DND-41 (cell line): Measurements from ENCODE around the gene CFAP53.

Source experiments
- ATAC-seq: fragments of 200-7000 bp; cut with Tn5 transposase; 3 replicates; pipeline ENCODE4 v1.9.1; 2021; ENCODE audit warnings: low read depth; ENCODE audit not compliant: insufficient read depth
- DNase-seq: peaks from one replicate; pipeline ENCODE4 v3.0.0-alpha.2; 2020
- H2AFZ ChIP-seq: 2 replicates; pipeline ENCODE4 v1.6.0; 2012; ENCODE audit warnings: low read depth, low read length
- H3K27ac ChIP-seq: 2 replicates; pipeline ENCODE4 v1.5.1; 2012; ENCODE audit warnings: low read length, inconsistent platforms
- H3K27me3 ChIP-seq: fragments of 200-600 bp; sonication (generic); 2 replicates; pipeline ENCODE4 v1.6.0; 2012; ENCODE audit warnings: low read length, mild to moderate bottlenecking, inconsistent platforms; ENCODE audit not compliant: insufficient read depth, poor library complexity
- H3K36me3 ChIP-seq: 2 replicates; pipeline ENCODE4 v1.5.1; 2012; ENCODE audit warnings: low read length, inconsistent platforms; ENCODE audit not compliant: insufficient read depth
- H3K4me1 ChIP-seq: 2 replicates; pipeline ENCODE4 v1.5.1; 2012; ENCODE audit warnings: mild to moderate bottlenecking, low read length; ENCODE audit not compliant: insufficient read depth
- H3K4me2 ChIP-seq: 2 replicates; pipeline ENCODE4 v1.6.0; 2012; ENCODE audit warnings: mild to moderate bottlenecking, moderate library complexity, low read length, inconsistent platforms; ENCODE audit not compliant: insufficient read depth
- H3K4me3 ChIP-seq, 2 experiments: fragments of 200-600 bp in 1 of 2; shearing (Covaris generic) in 1 of 2; 2 replicates each; pipeline ENCODE4 v1.5.1; 2012 to 2016; ENCODE audit warnings: inconsistent platforms in 2 of 2, low read length in 2 of 2, mild to moderate bottlenecking in 2 of 2, low read depth in 1 of 2, moderate library complexity in 1 of 2
- H3K79me2 ChIP-seq: 2 replicates; pipeline ENCODE4 v1.6.0; 2012; ENCODE audit warnings: low read length, inconsistent platforms; ENCODE audit not compliant: insufficient read depth
- H3K9ac ChIP-seq: 2 replicates; pipeline ENCODE4 v1.6.0; 2012; ENCODE audit warnings: low read depth, mild to moderate bottlenecking, inconsistent platforms, low read length, moderate library complexity
- H3K9me3 ChIP-seq: 2 replicates; pipeline ENCODE4 v1.5.1; 2012; ENCODE audit warnings: low read length, moderate library complexity, mild to moderate bottlenecking, inconsistent platforms; ENCODE audit not compliant: insufficient read depth, severe bottlenecking
- H4K20me1 ChIP-seq: 2 replicates; pipeline ENCODE4 v1.6.0; 2012; ENCODE audit warnings: low read length; ENCODE audit not compliant: insufficient read depth
- CTCF ChIP-seq: IDR thresholded peaks from 2 replicates; pipeline ENCODE4 v1.5.1; 2012; ENCODE audit warnings: borderline replicate concordance, low read length, moderate library complexity, mild to moderate bottlenecking; ENCODE audit not compliant: poor library complexity, severe bottlenecking; ENCODE audit errors: extremely low read depth
- EZH2 ChIP-seq: IDR thresholded peaks from 3 replicates; pipeline ENCODE4 v1.6.1; 2012; ENCODE audit warnings: borderline replicate concordance, low read depth, mild to moderate bottlenecking, moderate library complexity, low read length, inconsistent platforms; ENCODE audit not compliant: severe bottlenecking

The CFAP53 gene

GRCh38 chr18:50306944-50307343 lies 40.6 kb upstream of the CFAP53 start:
- Histone ChIP-seq H3K27ac (peak overlapping the region; percentile 65; the same call in 1 of the 2 replicates), H3K79me2 (no peaks in the 10 kb centered on the region), H3K4me1 (peaks cover 17% of the 10 kb centered on the region), H3K4me3 (peak overlapping the region in 1 of 2 experiments; percentile 65; a peak in 2 of 4 replicates), H3K9ac (peak overlapping the region; percentile 43; the same call in 1 of the 2 replicates), H3K36me3 (no peaks in the 10 kb centered on the region), H2AFZ (peak overlapping the region; percentile 72), H3K4me2 (peak overlapping the region; percentile 79), H4K20me1 (no peaks in the 10 kb centered on the region), H3K9me3 (peaks cover 5% of the 10 kb centered on the region), H3K27me3 (no peaks in the 10 kb centered on the region)
- no peak for ATAC-seq
- DNase-seq: no peak
- no peak for TF ChIP-seq EZH2
- TF ChIP-seq CTCF: no peak

GRCh38 chr18:50301074-50301473 lies 34.8 kb upstream of the CFAP53 start:
- H3K9ac ChIP-seq: no peak overlapping the region
- DNase-seq (no peak), ATAC-seq (no peak)
- TF ChIP-seq CTCF: no peak
- no peak for TF ChIP-seq EZH2
- H3K79me2 ChIP-seq: no peaks in the 10 kb centered on the region
- H3K4me3 ChIP-seq: no peak overlapping the region
- H2AFZ ChIP-seq: no peak overlapping the region
- H3K36me3 ChIP-seq: no peaks in the 10 kb centered on the region
- peaks cover 12% of the 10 kb centered on the region for H3K27me3 ChIP-seq
- H3K4me1 ChIP-seq: no peaks in the 10 kb centered on the region
- H3K4me2 ChIP-seq: no peak overlapping the region
- H4K20me1 ChIP-seq: no peaks in the 10 kb centered on the region
- H3K9me3 ChIP-seq: peaks cover 5% of the 10 kb centered on the region
- H3K27ac ChIP-seq: no peak overlapping the region

GRCh38 chr18:50299626-50300388 lies 33.5 kb upstream of the CFAP53 start:
- no peak overlapping the region for H3K9ac ChIP-seq
- no peaks in the 10 kb centered on the region for H4K20me1 ChIP-seq
- H3K79me2 ChIP-seq: no peaks in the 10 kb centered on the region
- TF ChIP-seq CTCF (no peak), EZH2 (no peak)
- H3K4me3 ChIP-seq: no peak overlapping the region
- H2AFZ ChIP-seq: no peak overlapping the region
- H3K27ac ChIP-seq: no peak overlapping the region
- H3K4me1 ChIP-seq: no peaks in the 10 kb centered on the region
- no peak overlapping the region for H3K4me2 ChIP-seq
- peaks cover 15% of the 10 kb centered on the region for H3K27me3 ChIP-seq
- H3K36me3 ChIP-seq: no peaks in the 10 kb centered on the region
- DNase-seq: no peak
- ATAC-seq: no peak
- H3K9me3 ChIP-seq: no peaks in the 10 kb centered on the region
